OCI-LY3 (cell line): ENCODE results near the gene SSTR5.

Experiments used
- H2AFZ ChIP-seq: fragments of 200-600, 300-600 bp; shearing (Covaris generic); 2 replicates; pipeline ENCODE4 v1.6.0; 2014; ENCODE audit warnings: antibody characterized with exemption, low read depth, low read length
- H3K27ac ChIP-seq: fragments of 200-600, 300-600 bp; sonication (generic); 2 replicates; pipeline ENCODE4 v1.5.1; 2014; ENCODE audit warnings: mild to moderate bottlenecking, low read length, moderate library complexity, mixed read lengths
- H3K27me3 ChIP-seq: fragments of 200-600, 300-600 bp; sonication (generic); 2 replicates; pipeline ENCODE4 v1.6.1; 2014; ENCODE audit warnings: low read depth, low read length, mixed read lengths
- H3K36me3 ChIP-seq: fragments of 200-600, 300-600 bp; sonication (generic); replicated peaks from 2 replicates; pipeline ENCODE3; 2014; ENCODE audit warnings: low read depth, low read length, mixed read lengths
- H3K4me1 ChIP-seq: fragments of 300-600, 200-600 bp; sonication (generic); 2 replicates; pipeline ENCODE4 v1.6.1; 2014; ENCODE audit warnings: low read length, mixed read lengths
- H3K4me2 ChIP-seq: fragments of 200-600, 300-600 bp; sonication (generic); 2 replicates; pipeline ENCODE4 v1.6.1; 2014; ENCODE audit warnings: low read length, mixed read lengths
- H3K4me3 ChIP-seq: fragments of 300-600, 200-600 bp; sonication (generic); 2 replicates; pipeline ENCODE4 v1.5.1; 2014; ENCODE audit warnings: antibody characterized with exemption, mild to moderate bottlenecking, low read length, moderate library complexity
- H3K79me2 ChIP-seq: fragments of 300-600, 200-600 bp; shearing (Covaris generic); 2 replicates; pipeline ENCODE4 v1.6.1; 2014; ENCODE audit warnings: mild to moderate bottlenecking, low read length, mixed read lengths
- H3K9ac ChIP-seq: fragments of 300-600, 200-600 bp; shearing (Covaris generic); 2 replicates; pipeline ENCODE4 v1.6.0; 2014; ENCODE audit warnings: mild to moderate bottlenecking, low read length, moderate library complexity
- H3K9me3 ChIP-seq: fragments of 200-600, 300-600 bp; shearing (Covaris generic); 2 replicates; pipeline ENCODE4 v1.6.1; 2014; ENCODE audit warnings: low read length, mixed read lengths; ENCODE audit not compliant: insufficient read depth
- H4K20me1 ChIP-seq: fragments of 200-600, 300-600 bp; sonication (generic); 2 replicates; pipeline ENCODE4 v1.6.1; 2016; ENCODE audit warnings: low read length, mixed read lengths; ENCODE audit not compliant: insufficient read depth
- CTCF ChIP-seq: fragments of 200-600, 300-600 bp; sonication (generic); IDR thresholded peaks from 2 replicates; pipeline ENCODE4 v1.5.1; 2014; ENCODE audit warnings: antibody characterized with exemption, low read length, low read depth
- EZH2phosphoT487 ChIP-seq: fragments of 200-600 bp; shearing (Covaris generic); IDR thresholded peaks from 2 replicates; pipeline ENCODE4 v1.6.1; 2018; ENCODE audit warnings: antibody characterized with exemption, mixed run types, low read depth

Gene SSTR5

GRCh38 chr16:1117176-1117900 is 44.8 kb downstream of the SSTR5 start:
- no peaks in the 10 kb centered on the region for H3K79me2 ChIP-seq
- no peak overlapping the region for H3K27ac ChIP-seq
- H3K36me3 ChIP-seq = no peaks in the 10 kb centered on the region
- H3K4me3 ChIP-seq = no peak overlapping the region
- no peaks in the 10 kb centered on the region for H3K9me3 ChIP-seq
- no peaks in the 10 kb centered on the region for H3K27me3 ChIP-seq
- no peak overlapping the region for H2AFZ ChIP-seq
- H3K4me2 ChIP-seq = no peak overlapping the region
- no peak for TF ChIP-seq EZH2phosphoT487
- TF ChIP-seq CTCF = no peak
- H4K20me1 ChIP-seq = no peaks in the 10 kb centered on the region
- H3K4me1 ChIP-seq = peaks cover 17% of the 10 kb centered on the region
- H3K9ac ChIP-seq = no peak overlapping the region

- Histone ChIP-seq H3K79me2 (no peaks in the 10 kb centered on the region), H3K4me1 (peaks cover 19% of the 10 kb centered on the region), H3K36me3 (no peaks in the 10 kb centered on the region), H4K20me1 (no peaks in the 10 kb centered on the region), H2AFZ (no peak overlapping the region), H3K27ac (no peak overlapping the region), H3K4me3 (no peak overlapping the region), H3K4me2 (no peak overlapping the region), H3K9ac (no peak overlapping the region), H3K27me3 (no peaks in the 10 kb centered on the region), H3K9me3 (no peaks in the 10 kb centered on the region)
- TF ChIP-seq CTCF (no peak), EZH2phosphoT487 (no peak)
Measured at GRCh38 chr16:1117926-1118325, 45.4 kb downstream of the SSTR5 start.

- H3K9me3 ChIP-seq = no peaks in the 10 kb centered on the region
- H2AFZ ChIP-seq = no peak overlapping the region
- no peak for TF ChIP-seq CTCF
- no peak overlapping the region for H3K4me3 ChIP-seq
- no peak overlapping the region for H3K4me2 ChIP-seq
- no peak overlapping the region for H3K9ac ChIP-seq
- H3K27ac ChIP-seq = no peak overlapping the region
- H3K4me1 ChIP-seq = peaks cover 19% of the 10 kb centered on the region
- no peaks in the 10 kb centered on the region for H4K20me1 ChIP-seq
- H3K79me2 ChIP-seq = no peaks in the 10 kb centered on the region
- H3K36me3 ChIP-seq = no peaks in the 10 kb centered on the region
- no peaks in the 10 kb centered on the region for H3K27me3 ChIP-seq
Measured at GRCh38 chr16:1119129-1119528, 46.6 kb downstream of the SSTR5 start.

GRCh38 chr16:1119766-1120576 is 47.4 kb downstream of the SSTR5 start:
- H3K79me2 ChIP-seq = no peaks in the 10 kb centered on the region
- no peaks in the 10 kb centered on the region for H3K36me3 ChIP-seq
- peak overlapping the region; percentile 52 for H3K4me3 ChIP-seq
- H3K4me1 ChIP-seq = peaks cover 19% of the 10 kb centered on the region
- no peaks in the 10 kb centered on the region for H3K9me3 ChIP-seq
- no peak overlapping the region for H3K27ac ChIP-seq
- H3K27me3 ChIP-seq = no peaks in the 10 kb centered on the region
- H4K20me1 ChIP-seq = no peaks in the 10 kb centered on the region
- H2AFZ ChIP-seq = no peak overlapping the region
- no peak overlapping the region for H3K9ac ChIP-seq
- TF ChIP-seq CTCF (no peak), EZH2phosphoT487 (no peak)
- peak overlapping the region; percentile 71 for H3K4me2 ChIP-seq
